ENCODE data around the gene ZBTB49.

Gene ZBTB49

DNA sequence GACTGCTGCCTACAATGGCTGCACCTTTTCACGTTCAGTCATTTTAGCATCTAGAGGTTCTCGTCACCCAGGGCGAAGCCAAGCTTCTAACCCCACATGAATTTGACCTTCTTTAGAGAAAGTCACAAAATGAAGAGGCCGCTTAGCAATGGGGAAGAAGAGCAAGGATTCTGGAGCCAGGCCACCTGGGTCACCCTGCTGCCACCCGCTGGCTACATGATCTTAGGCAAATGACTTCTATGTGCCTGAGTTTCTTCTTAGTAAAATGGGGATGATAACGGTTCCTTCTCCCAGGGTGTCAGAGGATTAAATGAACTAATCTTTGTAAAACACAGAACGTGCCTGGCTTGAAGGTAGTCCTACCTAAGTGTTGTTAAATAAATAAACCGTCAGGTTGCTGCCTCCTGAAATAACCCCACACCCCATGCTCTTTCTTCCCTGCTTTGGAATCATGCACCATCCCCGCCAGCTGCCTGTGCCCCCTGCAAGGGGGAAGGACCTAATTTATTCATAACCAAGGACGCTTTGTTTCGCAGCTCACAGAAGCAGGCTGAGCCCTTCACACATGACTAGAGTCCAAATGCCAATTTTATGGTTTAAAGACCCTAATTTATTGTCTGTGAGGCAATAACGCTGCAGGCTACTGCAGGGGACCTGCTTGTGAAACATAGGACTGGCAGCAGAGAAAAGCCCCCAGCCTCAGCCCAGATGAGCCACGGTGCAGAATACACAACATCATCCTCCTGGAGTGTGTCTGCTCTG, 68.2 kb downstream of the ZBTB49 start:
- DNase-seq: no peak

DNA sequence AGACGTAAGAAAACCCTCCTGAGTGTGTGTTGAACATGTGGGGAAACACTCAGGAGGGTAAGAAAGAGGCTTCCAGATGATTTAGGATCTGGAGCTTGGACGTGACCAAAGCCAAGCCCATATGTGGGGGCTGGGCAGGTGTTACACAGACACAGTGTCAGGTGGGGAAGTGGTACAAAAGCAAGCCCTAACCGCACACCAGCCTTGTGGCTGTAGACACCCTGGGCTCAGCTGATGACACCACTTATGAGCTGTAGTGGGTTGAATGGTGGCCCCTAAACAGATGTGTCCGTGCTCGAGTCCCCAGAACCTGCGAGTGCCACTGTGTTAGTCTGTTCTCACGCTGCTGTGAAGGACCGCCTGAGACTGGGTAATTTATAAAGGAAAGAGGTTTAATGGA, 71.8 kb downstream of the ZBTB49 start:
- no peak for DNase-seq

DNA sequence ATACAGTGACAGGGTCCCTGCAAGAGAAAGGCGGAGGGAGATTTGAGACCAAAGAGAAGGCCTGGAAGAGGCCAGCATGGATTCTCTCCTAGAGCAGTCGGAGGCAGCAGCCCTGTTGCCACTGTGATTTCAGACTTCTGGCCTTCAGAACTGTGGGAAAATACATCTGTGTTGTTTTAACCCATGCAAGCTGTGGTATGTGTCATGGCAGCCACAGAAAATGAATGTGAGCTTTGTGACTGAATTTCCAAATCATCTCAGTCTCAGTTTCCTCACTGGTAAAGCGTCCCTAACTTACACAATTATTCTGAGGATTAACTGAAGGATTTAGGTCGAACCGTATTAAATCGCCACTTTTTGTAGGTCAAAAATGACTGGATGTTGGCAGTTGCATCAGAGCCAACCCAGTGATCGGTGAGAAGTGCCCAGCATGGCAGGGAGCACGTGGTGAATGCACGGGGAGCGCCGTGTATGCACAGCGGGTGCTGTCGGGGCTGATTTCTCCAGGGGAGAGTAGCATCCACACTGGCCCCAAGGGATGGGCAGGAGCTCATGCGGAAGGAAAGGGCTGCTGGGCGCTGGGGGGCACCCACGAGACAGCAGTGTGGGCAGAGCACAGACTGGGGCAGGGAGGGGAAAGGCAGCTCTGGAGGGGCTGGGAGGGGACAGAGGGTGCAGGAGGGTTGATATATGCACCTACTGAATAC, 73.1 kb downstream of the ZBTB49 start:
- no peak for DNase-seq

DNA sequence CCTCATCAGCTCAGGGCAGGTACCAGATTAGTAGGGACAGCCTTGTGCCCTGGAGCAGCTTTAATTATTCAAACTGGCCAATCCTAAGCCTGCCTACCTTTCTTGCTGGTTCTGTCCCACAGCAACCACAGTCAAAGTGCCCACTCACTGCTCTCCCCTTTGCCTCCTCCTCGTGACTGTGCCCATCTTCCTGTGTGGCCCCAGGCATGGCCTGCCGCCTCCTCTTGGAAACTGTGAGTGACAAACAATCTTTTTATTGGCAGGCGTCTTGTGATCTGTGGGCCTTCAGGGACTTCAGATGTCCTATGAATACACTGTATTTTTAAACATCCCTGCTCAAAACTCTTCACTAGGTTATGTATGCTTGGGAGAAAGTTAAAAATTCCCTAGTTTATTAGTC, 74.0 kb downstream of the ZBTB49 start:
- DNase-seq: no peak

DNA sequence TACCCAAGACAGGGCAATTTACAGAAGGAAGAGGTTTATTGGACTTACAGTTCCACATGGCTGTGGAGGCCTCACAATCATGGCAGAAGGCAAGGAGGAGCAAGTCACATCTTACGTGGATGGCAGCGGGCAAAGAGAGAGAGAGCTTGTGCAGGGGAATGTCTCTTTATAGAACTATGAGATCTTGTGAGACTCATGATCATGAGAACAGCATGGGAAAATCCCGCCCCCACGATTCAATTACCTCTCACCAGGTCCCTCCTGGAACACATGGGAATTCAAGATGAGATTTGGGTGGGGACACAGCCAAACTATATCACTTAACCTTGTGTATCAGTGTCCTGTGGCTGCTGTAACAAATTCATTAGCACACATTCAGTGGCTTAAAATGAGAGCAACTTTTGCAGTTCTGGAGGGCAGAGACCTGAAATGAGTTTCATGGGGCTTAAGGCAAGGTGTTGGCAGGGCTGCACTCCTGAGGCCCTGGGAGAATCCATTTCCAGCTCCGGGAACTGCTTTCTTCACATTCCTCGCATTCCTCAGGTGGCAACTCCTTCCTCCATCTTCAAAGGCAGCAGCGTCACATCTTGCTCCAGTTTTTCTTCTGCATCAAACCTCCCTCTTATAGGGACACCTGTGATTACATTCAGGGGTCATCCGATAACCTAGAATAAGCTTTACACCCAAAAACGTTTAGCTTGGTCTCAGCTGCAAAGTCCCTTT, 74.6 kb downstream of the ZBTB49 start:
- DNase-seq: no peak

DNA sequence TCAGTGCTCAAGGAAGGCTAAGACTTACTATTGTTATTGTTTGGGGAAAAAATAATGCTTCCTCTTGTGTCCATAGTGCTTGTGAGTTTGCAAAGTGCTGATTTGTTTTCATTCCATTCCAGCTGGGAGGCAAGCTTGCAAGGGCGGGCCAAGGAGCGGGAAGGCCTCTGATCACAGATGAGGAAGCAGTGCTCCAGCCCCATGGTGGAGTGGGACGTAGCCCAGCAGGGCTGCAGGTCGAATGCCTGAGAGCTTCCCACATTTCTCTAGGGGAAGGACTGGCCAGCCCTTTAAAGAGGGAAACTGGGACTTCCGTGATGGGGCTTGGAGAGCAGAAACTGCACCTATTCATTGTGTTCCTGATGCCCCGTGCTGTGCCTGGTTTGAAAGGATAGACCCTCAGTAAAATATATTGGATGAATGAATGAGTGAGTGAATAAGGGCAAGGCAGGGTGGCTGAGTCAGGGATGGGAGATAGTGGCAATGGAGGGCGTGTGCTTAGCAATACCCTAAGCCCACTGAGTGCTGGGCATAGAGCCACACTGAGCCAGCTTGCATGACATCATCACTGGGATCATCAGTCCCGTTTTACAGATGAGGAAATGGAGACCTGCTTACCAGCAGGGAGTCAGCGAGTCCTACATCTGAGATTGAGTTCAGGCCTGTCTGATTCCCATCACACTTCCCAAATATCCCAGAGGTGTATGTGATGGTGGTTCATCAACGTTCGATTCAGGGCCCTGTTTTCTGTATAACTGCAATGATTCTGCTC, 78.9 kb downstream of the ZBTB49 start:
- DNase-seq: no peak

Measured in RPMI8226 (cell line).